Measurements from ENCODE around the gene PPM1M.

The PPM1M gene

DNA sequence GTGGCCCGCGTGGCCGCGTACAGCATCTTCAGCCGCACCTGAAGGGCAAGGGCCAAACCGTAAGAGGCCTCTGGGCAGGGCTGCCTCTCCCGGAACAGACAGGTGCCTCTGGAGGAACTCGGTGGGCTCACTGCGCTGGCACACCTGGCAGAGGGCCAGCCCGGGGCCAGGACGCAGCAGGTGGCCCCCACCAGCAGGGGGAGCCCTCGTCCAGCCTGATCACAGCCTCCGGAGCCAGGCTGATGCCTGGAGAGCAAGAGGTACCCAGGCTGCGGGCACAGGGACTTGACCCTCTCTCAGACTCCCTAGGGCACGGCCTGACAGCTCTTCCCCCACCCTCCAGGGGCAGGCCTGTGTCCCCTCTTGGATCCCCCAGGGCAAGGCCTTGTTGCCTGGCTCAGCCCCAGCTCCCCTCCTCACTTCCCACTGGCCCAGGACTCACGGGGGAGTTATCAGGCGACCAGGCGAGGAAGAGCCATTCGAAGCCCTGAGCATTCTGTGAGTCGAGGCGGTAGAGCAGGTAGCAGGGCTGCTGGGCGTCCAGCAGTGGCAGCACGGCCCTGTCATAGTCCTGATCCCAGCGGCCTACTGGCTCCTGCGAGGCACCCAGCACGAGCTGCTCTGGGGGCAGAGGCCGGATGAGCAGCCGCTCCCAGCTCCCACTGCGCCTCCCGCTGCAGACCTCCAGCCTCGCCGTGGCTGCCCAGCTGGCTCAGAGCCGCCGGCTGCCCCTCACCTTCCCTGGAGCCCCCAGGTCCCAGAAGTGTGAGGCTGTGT lies 13.9 kb upstream of the PPM1M start:
- FAIRE-seq = no peak

DNA sequence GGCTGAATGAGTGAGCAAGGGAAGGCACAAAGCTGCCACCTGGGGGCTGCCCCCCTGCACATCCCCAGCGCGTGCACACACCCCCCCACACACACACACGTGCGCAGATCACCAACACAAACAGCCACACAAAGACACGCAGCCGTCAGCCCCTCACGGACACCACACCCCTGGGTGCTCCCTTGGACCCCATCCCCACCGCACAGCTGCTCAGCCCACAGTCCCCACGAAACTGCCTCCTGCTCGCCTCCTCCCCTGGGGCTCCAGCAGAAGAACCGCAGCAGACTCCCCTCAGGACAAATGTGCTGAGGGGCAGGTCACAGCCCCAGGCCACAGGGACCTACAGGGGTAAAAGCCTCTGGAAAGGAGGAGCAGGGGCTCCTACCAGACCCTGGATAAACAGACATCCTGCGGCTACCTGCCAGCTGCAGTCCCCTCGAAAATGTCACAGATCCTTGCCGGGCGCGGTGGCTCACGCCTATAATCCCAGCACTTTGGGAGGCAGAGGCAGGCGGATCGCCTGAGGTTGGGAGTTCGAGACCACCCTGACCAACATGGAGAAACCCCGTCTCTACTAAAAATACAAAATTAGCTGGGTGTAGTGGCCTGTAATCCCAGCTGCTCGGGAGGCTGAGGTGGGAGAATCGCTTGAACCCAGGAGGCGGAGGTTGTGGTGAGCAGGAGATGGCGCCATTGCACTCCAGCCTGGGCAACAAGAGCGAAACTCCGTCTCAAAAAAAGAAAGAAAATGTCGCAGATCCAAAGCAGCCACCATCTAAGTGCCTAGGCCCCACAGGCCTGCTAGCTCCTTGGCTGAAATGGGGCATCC lies 13.1 kb upstream of the PPM1M start:
- FAIRE-seq = no peak

DNA sequence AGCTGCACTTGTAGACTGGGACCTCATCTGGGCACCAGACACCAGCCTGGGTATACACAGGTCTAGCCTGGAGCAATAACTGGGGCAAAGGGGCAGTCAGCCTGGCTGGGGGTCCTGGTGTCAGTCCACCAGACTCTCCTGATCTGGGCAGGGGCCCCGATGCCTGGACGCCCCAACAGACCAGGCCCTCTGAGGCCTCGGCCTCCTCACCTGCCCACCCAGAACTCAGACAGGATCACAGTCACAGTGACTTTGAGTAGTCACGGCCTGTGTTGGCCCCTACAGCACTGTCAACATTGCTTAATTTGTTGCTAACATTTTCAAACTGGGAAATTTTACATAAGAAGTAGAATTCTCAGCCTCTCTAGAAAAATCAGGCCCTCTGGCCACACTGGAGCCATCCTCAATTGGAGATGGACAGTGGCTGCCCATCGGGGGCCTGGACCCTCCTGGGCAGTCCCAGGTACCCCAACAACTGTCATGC lies 12.4 kb upstream of the PPM1M start:
- no peak for FAIRE-seq

DNA sequence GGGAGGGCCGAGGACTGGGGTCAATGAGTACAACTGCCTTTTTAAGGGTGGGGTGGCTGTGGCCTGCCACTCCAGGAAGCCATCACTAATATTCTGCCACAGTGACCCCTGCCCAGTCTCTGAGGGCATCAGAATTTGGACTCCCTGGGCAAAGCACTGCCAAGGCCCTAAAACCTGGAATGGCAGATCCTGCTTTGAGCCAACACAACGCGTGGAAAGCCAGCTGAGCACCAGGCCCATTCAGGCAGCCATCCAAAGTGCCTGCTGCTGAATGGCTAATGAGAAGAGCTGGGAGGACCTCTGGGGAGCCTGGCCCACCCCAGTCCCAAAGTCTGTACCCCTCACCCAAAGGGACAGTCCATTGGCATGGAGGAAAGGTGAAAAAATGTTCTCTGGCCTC lies 11.6 kb upstream of the PPM1M start:
- no peak for FAIRE-seq

DNA sequence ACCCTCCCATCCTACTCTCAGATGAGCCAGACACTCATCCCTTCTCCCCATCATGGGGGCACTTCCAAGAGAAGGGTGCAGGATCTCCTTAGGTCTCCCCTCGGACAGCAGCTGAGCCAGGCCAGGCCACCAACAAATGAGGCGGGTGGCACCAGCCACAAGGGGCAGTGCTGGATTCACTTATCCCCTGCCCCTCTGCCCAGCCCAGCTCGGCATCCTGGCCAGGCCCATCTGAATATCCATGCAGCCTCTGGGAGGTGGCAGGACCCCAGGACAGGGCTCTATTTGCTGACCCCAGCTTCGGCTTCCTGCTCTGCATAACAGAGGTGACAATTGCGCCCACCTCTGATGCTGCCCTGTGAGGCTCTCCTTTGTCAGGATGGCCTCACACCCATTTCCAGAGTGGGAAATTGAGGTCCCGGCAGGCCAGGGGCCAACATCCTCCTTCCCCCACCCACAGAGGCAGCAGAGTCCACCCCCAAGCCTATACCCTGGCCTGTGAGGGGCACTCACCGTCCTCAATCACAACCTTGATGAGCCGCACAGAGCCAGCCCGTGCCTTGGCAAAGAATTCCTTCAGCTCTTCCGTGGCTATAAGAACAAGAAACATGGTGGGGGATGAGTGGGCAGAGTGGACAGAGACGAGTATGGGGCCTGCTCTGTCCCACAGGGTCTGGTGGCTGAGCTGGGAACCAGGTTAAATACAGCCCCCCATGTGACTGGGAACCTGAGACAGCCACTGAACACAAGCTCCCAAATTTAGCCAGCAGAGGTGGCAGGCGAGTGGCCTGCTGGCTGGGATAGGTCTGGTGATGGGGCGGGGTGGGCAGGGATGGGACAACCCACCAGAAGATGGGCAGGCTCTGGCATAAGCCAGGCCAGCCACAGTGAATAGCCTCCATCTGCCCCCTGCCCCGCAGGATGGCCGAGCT lies 10.8 kb upstream of the PPM1M start:
- FAIRE-seq = no peak

DNA sequence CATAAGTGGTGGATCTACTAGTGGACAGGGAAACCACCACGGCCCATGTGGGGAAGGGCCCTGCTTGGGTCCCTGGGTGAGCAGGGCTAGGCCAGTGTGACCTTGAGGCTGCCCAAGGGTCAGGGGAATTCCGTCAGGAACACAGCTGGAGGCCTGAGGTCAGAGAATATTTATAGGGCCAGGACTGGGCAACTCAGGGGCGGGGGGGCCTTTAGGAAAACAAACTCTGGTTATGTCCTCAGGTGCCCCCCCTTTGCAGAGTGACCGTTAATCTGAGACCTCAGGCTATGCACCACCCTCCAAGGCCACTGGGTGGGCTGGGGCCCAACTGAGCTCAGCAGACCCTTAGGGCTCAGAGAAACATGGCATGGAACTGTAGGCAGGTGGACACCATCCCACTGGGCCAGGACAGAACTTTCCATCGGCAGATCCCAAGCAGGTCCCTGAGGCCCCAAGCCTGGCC lies 9.1 kb upstream of the PPM1M start:
- FAIRE-seq = no peak

DNA sequence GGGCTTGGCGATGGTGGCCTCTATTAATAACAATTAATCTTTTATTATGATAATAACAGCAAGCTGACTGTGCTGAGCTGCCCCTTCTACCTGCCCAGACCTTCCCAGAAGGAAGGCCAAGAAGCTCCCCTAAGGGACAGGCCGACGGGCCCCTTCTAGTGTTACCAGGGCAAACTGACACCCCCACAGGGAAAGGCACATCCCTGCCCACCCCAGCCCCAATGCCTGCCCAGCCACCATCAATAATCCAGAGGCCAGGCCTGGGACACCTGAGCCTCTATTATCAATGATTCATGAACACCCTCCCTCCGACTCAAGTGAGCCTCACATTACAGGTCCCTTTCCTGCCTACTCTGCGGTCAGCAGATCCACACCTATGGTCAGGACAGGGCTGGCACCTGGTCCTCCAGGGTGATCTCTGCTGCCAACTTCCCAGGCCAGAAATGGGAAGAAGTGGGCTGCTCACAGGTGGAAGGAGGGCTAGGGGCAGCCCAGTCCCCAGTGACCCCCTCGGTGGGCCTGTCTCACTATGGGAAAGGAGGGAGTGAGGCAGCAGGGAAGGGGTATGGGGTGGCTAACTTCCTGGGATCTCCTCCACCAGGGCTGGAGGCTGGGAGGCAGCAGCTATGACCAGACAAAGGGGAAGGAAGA lies 8.4 kb upstream of the PPM1M start:
- no peak for FAIRE-seq

DNA sequence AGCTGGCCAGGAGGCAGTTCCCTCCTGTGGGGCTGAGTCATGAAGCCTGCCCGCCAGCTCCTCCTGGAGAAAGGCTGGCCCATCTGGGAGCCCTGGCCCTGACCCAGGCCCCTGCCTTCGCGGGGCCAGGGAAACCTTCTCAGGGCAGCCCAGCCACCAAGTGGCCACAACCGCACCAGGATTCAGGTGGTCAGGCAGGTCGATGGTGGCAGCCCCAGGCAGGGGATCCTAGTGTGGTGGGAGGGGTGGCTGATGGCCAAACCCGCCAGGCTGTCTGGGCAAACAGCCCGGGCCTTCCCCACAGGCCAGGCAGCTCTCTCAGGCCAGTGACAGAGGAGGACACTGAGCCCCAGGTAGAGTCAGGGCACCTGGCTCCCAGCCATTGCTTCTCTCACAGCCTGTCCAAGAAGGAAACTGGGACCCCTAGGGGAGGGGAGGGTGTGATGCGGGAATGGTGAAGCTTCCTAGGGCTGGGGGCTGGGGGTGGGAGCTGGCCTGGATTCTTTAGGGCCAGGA lies 7.8 kb upstream of the PPM1M start:
- no peak for FAIRE-seq

DNA sequence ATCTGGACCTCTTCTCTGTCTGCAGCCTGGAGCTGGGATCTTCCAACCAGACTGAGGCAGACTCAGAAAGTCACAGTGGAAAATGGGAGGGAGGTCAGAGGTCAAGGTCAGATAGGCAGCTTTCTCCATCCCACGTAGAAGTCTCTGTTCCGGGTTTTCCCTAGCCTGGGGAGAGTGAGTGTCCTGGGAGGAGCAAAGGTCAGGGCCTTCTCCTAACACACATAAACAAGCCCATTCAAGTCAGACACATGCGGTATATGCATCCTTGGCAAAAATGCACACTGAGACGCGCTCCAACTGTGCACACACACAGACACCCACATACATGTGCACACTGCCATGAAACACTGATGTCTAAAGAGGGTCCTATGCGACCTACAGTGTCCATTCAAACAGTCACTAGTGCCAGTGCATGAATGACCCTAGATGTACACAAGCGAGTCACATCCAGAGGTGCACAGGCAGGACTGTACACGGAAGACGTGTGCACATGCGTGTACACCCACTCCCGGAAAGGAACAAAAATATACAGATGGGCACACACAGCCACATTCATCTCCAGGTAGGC lies 7.3 kb upstream of the PPM1M start:
- no peak for FAIRE-seq

DNA sequence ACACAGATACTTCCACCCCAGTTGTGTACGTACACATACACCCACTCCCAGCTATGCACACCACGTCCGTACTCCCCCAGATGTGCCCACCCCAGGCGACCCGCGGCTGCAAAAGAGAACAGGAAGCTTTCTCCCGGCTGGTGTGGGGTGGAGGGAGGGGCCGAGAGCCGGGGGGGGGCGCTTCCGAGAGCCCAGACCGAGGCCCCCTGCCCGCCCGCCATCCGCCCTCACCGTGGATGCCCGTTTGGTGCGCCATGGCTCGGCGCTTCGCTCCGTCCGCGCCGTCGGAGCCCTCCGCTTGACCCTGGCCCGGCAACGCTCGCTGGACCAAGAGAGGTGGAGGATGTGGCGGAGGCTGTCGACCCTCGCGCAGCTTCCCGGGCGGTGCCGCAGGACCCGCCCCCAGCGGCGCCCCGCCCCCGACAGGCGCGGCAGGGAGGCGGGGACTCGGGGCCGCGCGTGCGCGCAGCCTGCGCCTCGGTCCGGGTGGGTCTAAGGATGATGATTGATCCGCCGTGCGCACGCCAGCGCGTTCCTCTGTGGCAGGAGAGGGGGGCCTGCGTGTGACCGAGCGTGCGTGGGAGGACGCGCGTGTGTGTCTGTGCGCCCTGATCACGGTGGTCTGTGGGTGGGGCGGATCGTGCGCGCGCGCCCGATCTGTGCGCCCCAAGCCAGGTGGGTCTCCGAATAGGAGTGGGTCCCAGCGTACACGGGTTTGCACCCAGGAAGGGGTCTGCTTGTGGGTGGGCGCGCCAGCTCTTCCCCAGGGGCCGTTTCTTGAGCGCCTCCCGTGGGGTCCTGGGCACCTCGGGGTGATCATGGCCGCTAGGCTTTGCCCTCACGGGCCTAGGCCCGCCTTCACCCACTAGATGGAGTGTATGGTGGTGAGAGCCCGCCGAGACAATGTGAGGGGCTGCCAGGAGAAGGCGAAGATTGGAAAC lies 6.5 kb upstream of the PPM1M start, which contains the start of gene TWF2:
Gene TWF2 (minus strand): TSS at position 398 of the 941 bp plus-strand sequence. CDS start 142 bp downstream, at position 256.
- FAIRE-seq = no peak

DNA sequence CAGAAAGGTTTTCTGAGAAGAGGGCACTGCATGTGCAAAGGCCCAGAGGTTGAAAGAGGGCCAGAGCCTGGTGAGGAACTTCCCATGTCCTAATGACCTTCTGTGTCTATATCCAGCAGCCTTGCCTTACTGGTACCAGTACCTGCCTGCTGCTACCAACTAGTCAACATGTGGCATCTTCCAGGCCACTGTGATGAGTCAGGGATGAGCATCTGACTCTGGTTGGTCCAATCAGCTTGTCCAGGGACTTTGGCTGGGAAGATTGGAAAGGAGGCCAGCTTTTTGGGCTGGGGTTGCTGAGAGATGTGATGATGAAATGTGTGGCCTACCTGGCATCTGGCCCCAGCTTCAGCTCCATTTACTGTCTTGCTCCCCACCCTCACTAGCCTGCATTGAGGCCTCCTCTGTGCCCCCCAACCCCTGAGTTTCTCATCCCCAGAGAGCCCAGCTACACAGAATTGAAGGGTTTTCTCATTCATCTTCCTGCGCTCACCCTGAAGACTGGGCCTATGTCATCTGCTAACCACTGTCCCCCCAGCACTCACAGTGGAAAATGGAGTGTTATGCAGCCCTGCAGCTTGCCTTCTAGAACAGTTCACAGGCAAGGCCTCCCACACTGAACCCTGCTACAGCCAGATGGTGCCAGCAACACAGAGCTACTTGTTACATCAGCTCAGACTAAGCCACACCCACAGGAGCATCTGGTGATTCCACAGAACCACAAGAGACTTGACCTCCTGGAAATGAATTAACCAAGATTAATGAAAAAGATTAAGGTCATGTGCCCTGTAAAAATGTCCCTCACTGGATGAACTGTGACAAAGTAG lies 5.3 kb upstream of the PPM1M start:
- FAIRE-seq = peak; percentile 36

DNA sequence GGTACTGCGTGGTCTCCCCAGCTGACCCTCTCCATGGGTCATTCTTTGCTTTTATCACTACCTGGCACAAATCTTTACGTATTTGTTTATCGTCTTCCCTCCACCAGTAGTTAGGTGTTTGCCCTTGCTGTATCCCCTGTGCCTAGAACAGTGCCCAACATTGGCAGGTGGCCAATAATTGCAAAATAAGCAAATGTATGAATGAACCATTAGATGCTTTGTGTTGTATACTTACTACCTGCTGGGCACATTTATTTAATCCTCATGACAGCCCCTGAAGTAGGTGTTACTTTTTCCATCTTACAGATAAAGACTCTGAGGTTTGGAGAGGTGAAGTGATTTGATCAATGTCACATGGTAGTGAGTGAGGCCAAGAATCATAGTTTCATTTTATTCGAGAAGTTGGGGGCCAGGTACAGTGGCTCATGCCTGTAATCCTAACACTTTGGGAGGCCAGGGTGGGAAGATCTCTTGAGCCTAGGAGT lies 4.6 kb upstream of the PPM1M start:
- FAIRE-seq = no peak

DNA sequence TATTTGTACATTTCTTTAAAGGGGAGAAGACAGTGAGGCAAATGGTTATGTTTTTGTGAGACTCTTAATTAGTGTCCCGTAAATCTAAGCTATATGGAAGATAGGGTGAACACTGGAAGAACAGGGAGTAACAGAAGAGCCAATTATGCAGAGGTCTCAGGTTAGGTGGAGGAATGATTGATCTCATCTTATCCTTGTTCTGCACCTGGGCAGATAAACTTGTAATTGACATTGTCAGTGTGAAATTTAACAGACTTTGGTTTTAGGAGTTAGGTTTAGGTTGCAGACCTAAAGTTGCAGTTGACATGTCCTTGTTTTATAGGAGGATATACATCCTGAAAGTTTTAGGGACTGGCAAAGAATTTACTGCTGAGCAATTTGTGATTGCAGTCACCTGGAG lies 3.5 kb upstream of the PPM1M start:
- FAIRE-seq = no peak

DNA sequence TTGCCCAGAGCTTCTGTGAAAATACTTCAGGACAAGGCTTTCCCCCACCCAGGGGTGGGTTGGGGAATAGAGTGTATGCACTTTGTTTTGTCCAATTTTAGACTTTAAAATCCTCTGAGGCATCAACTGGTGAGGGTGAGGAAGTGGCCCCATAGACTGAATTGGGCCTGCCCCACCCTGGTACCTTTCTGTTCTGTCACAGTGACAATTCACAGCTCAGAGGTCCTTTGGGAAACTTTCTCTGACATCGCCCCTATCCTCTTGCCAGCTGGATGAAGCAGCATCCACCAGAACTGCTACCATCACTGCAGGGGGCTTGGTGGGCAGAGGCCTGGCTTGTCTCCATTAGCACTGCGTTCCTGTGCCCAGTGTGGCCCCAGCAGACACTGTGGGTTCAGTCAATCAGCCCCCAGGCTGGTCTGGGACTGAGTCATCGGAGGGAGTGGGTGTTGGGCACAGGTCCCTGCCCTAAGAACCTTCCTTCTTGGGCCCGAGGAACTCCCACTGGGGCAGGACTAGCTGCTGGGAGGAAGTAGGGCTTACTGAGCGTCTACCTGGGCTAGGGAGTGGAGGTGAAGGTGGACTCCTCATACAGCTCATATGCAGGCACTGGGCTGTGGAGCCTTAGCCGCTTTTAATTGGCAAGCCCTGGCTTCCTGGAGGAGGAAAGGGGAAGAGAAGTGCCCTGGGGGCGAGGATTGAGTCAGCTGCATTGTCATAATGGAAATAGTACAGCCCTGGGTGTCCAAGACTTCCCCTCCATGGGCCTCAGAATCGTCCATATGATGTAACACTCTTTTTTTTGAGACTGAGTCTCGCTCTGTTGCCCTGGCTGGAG lies 1.5 kb upstream of the PPM1M start:
- no peak for FAIRE-seq

DNA sequence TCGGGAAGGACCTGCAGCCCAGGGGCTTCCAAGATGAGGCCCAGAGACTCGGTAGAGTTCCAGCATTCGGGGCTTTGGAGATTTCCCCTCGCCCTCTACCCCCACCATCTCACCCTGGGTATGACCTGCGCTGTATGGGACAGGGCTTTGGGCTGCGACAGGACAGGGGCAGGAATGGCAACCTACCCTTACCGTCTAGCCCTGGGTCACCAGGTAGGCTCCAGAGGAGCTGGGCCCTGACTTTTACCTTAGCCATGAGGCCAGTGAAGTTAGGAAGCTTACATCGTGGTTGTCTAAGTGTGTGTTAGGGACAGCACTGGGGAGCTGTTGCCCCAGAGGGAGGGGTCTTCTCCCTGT lies 683 bp downstream of the PPM1M start:
- FAIRE-seq = no peak

DNA sequence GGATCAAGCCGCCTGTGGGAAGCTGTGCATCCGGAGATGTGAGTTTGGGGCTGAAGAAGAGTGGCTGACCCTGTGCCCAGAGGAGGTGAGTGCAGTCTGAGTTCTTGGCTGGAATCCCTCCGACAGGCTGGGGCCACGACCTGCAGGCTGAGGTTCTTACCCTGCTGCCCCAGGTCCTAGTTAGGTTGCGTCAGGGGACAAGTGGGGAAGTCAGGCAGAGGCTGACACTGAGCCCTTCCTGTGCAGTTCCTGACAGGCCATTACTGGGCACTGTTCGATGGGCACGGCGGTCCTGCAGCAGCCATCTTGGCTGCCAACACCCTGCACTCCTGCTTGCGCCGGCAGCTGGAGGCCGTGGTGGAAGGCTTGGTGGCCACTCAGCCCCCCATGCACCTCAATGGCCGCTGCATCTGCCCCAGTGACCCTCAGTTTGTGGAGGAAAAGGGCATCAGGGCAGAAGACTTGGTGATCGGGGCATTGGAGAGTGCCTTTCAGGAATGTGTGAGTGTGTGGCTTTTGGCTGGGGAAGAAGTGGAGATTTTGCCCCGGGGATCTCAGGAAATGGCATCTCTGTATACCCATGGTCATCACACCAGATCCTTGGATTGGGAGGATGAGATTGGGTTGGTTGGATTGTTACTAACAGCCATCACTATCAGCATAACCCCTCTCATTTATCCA lies 1.3 kb downstream of the PPM1M start:
- FAIRE-seq = no peak

DNA sequence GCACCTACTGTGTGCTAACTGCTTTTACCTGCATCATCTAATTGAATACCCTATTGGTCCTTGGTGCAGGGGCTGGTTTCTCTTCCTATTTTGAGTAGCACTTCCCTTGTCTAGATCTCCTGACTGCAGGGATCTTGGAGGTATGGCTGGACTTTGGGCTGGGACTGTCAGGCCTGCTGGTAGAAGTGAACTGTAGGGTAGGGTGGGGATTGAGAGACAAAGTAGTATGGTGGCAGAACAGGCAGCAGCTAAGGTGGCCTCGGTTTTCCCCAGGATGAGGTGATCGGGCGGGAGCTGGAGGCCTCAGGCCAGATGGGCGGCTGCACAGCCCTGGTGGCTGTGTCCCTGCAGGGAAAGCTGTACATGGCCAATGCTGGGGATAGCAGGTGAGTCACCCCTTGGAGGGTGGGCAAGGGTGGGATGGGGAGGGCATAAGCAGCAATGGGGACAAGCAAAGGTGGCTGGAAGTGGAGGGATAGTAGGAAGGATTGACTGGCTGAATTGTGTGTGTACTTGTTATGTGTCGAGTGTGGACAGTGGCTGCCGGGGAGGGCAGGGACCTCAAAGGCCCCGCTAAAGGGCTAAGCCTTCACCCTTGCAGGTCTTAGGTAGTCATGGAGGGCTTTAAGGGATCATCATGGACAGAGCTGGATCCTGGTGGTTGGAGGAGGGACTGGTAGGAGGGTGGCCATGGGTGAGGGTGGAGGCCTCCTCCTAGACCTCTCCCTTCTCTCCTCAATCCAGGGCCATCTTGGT lies 2.0 kb downstream of the PPM1M start:
- no peak for FAIRE-seq

Data from islet of Langerhans (tissue), 1 donor.